Cerebellar cortex (tissue), 1 donor: ENCODE results near the gene ZEB2.
"Not testable (repeated sequence)": the region's sequence is repeated elsewhere in the genome, so short reads cannot be mapped to it uniquely, and the experiment has no call there.

Source experiments
- DNase-seq: peaks from one replicate; pipeline ENCODE4 v3.0.0-alpha.2; 2015; ENCODE audit warnings: low spot score

ZEB2 gene

GRCh38 chr2:144381716-144382115, 138.2 kb downstream of the ZEB2 start:
- DNase-seq, result no peak

DNA sequence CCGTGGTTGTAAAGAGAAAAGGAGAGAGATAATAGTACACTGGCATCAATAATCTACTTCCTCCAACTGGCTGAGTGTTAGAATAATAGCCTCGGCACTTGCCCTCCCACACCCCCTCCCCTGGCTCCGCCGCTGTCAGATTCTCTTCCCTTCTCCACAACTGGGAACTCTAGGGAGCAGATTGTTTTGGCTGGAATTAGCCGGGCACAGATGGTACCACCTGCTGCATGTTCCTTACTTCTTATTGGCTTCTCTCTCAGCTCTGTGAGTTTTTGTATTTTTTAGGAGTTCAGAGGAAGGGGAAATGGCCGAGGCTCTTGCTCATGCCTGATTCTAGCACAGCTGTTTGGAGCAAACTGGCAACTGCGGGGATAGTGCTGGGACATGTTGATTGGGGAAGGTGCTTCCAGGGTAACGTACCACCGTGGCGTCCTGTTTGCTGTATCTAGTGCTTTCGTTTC, 140.0 kb downstream of the ZEB2 start:
- DNase-seq, result peak; percentile 5

DNA sequence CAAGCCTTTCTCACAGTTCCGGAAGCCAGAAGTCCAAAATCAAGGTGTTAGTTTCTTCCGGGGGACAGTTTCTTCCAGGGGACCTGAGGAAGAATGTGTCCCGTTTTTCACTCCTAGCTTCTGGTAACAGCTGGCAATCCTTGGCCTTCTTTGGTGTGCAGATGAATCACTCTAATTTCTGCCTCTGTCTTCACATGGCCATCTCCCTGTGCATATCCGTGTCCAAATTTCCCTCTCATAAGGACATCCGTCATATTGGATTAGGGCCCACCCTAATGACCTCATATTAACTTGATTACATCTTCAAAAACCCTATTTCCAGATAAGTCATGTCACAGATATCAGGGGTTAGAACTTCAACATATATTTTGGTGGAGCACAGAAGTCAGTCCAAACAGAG, 141.4 kb downstream of the ZEB2 start:
- no peak for DNase-seq

GRCh38 chr2:144377914-144378313, 142.0 kb downstream of the ZEB2 start:
- DNase-seq, result no peak

DNA sequence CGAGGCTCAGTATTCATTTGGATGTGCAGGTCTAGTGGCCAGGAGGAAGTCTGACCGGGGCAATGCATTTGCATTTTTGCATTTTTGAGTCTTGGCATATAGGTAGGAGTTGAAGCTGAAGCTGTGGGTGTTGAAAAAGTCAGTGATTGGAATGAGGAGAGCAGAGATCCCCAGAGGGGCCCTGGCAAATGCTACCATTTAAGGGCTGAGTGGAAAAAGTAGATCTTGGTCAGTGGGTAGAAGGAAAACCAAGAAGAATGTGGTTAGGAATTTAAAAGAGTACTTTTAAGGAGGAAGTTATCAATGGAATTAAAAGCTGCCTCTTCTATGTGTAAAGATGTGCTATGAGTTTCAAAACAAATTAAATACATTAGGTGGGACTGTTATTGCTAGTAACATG, 143.0 kb downstream of the ZEB2 start:
- no peak for DNase-seq

- DNase-seq, result no peak
Observed at GRCh38 chr2:144376460-144376859, 143.5 kb downstream of the ZEB2 start.

GRCh38 chr2:144374163-144374661, 145.7 kb downstream of the ZEB2 start:
- no peak for DNase-seq

- DNase-seq, result no peak
Observed at GRCh38 chr2:144372410-144373080, 147.4 kb downstream of the ZEB2 start.

DNA sequence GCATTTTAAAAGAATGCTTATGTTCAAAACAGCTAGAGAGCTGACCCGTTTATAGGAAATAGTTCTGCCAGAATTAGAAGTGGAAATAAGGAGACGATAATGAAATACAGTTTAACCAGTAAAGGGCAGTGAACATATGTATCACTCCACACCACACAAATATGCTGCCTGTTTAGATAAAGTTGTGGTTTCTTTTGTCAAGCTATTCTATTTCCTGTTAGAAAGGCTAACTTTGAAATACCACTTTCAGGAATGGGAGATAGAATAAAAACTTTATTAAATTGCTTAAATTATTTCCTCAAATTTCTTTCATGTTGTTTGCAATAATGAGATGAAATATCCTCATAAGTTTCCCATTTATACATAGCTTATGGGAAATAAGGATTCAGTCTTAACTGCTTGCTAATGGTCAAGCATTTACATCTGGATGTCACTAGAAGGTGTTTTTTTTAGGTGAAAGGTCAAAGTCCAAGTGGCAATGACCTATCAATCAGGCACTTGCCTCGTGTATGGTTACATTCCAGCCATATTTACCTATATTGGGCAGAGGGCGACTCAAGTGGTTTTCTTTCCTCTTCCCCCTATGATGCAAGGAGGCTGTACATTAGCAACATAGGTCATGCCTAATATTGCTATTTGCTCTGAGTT, 148.9 kb downstream of the ZEB2 start:
- no peak for DNase-seq

DNA sequence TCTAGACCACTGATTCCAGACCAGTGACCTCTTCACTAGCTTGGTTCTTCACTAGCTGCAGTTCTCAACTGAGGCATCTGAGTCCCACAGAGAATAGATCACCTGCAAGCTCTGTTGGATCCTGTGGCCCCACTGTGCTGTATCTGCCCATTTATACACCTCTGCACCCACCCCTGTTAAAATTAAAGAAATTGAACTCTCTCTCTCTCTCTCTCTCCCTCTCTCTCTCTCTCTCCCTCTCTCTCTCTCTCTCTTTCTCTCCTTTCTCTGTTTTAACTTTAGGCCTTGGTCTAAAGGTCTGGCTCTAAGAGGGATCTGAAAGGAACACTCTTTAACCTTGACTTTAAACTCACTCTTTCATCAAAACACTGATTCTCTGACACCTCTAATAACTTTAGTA, 150.5 kb downstream of the ZEB2 start:
- DNase-seq, result no peak

GRCh38 chr2:144366825-144367429, 153.0 kb downstream of the ZEB2 start:
- no peak for DNase-seq

DNA sequence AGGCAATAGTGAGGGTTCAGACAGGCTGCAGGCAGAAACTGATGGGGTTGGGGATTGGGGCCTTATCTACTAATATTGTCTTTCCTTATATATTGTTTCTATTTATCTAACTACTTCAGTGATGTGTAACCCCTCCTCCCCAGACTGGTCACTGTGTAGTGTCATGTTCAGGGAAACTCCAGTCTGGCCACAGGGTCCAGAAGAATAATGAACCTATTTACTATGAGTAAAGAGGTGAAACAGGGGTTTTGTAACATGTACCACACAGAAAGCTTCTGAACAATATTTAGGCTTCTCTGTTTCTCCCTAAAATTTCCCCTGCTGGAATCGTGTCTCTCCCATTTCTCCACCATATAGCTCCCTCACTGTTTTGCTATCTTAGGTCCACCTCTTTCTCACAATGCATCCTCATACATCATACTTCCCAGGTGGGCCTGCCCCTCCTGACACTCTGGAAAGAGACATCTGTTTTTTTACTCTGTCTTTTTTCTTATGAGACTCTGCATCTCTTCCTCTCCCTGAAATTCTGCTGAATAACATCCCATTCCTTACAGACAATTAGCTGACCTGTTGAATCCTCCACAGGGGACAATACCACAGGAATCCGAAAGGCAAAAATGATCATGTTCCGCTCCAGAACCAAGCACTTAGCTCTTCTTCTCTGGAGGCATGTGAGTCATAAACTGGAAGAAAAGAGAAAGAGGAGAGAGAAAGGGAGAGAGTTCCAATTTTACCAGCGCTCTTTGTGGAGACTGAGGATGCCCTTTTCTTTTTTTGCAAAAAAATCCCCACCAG, 154.8 kb downstream of the ZEB2 start:
- DNase-seq, result no peak

- DNase-seq, result not testable (repeated sequence)
Observed at GRCh38 chr2:144364247-144364646, 155.7 kb downstream of the ZEB2 start.

DNA sequence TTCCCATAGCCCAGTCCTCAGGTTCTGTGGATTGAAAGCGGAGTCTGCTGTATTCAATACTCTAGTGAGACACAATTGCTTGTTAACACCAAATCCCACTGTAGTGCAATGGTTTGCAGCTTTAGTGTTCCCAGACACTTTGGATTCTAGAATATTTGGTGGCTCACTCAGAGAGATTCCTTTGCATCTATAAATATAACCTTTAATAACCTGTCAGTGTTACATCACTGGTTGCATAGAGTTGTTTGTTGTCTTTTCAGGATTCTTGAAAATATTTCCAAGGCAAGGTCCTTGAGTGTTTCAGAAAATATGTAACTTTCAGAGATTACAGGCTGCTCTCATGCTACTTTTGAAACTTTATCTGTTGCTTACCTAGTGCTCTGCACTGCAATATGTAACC, 157.5 kb downstream of the ZEB2 start:
- no peak for DNase-seq

DNA sequence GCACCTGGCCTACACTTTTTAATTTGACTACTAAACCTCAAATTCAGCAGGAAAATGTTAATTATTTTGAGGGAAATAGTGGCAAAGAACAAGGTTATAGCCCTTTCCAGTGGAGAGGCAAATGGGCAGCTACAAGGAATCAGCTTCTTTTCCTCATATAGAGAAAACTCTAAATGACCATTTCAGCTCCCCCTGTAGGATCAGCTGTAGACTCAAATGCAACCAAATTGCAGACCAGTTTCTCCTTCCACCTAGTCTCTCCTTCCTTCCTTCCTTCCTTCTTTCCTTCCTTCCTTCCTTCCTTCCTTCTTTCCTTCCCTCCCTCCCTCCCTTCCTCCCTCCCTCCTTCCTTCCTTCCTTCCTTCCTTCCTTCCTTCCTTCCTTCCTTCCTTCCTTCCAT, 158.2 kb downstream of the ZEB2 start:
- no peak for DNase-seq

- no peak for DNase-seq
Observed at GRCh38 chr2:144359684-144360083, 160.2 kb downstream of the ZEB2 start.

- no peak for DNase-seq
Observed at GRCh38 chr2:144358979-144359541, 160.9 kb downstream of the ZEB2 start.

DNA sequence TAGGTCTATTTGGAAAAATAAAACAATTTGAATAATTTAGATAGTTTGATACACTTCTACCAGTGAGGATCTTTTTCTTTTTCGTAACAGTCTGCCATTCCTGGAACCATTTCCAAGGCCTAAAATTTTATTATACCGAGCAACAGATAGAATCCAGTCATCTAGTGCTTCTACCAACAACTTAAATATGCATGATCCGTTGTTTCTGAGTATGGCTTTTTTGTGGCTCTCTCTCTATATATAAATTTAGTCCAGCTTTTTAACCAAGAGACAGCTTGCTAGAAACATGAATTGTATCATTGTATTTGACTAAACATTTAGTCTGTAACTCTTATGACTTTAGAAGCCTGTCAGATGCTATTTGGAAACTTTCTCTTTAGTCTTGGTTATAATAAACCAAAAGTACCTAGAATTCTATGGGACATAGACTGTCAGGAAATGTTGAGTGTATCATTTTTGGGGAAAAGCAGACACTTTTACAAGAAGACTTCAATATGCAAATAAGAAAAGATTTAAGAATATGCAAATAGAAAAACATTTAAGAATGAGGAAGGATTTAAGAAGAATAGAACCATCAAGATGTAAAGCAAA, 161.4 kb downstream of the ZEB2 start:
- DNase-seq, result no peak

- DNase-seq, result no peak
Observed at GRCh38 chr2:144357623-144358373, 162.1 kb downstream of the ZEB2 start.

DNA sequence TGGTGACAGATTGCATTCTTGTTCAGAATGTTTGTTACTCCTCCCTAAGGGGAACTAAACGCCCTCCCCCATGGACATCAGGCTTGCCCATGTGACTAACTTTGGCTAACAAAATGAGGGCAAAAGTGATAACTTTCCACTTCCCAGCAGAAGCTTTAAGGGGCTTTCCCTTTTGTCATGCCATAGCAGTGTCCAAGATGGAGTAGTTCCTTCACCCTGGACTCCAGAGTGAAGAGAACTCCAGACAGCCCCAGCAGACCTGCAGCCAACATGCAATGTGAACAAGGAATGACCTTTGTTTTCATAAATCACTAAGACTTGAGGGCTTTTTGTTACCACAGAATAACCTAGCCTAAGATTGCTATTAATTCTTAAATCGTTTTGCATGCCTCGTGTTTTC, 163.5 kb downstream of the ZEB2 start:
- DNase-seq, result no peak

DNA sequence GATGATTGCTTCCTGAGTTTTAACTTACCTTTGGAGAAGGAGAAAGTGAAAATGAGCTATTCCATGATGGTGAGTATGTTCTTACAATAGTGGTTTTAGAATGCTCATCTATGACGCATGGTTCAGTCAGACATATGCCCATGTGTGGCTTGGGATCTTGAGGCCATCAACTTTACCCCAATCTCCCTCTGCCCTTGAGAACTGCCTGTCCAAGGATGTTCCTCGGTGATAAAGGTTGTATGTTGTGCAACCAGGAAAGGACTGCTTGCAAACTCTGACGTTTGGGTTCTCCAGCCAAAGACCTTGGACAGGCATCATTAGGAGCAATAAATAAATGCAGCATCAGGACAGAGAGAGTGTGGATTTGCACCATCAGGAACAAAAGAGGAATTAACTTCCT, 165.0 kb downstream of the ZEB2 start:
- no peak for DNase-seq
